NCI-H2171 (cell line): ENCODE results near the gene NARF.

Experiments
- DNase-seq: peaks from one replicate; lab custom pipeline; 2025; lab: John Stamatoyannopoulos, UW

The NARF gene

DNA sequence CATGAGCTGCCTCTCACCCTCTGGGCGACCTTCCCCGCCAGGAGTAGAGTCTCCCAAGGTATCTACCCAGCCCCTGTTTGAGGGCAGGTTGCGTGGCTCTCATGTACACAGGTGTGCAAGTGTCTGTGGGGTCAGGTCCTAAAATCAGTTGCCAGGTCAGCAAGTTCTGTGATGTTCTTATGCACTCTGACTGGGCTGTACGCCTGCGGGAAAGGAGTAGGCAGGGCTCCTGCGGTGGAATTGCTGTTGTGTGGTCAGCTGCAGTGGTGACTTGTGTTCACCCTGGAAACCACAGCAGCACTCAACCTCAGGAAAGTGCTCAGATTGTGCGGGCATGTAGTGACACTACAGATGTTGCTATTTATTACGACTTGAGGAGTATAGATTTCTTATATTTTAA is 19.4 kb downstream of the NARF start:
- DNase-seq = no peak

DNA sequence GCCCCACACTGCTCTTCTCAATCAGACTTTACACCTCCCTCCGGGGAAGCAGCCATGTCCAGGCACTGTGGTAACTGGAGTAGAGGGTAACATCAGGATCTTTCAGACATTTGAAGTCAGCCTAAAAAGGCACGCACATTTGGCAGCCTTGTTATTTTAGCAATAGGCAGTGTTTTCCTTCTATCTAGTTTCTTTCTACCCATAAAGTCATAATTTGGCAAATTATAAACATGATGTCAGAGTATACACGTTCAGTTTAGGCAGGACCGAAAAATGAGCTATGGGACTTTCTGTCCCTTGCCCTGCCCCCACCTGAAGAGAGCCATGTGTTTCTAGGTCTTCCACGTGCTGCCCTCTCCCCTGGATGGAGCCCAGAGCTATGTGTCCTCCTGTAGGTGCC is 21.1 kb downstream of the NARF start:
- no peak for DNase-seq

DNA sequence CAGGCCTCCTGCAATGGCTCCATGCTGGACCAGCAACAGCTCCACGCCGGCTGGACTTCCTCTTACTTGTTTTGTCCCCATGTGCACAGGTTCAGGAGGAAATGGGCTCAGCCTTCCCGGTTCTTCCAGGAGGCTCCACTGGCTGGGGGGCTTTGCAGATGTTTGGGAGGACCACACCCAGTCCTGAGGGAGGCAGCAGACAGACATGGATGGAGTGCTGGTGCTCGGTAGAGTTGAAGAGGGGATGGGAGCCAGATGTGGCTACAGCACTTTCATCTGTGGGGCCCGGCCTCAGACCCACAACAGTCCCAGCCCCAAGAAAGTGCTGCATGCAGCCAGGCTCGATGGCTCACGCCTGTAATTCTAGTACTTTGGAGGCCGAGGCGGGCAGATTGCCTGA is 21.8 kb downstream of the NARF start:
- no peak for DNase-seq

DNA sequence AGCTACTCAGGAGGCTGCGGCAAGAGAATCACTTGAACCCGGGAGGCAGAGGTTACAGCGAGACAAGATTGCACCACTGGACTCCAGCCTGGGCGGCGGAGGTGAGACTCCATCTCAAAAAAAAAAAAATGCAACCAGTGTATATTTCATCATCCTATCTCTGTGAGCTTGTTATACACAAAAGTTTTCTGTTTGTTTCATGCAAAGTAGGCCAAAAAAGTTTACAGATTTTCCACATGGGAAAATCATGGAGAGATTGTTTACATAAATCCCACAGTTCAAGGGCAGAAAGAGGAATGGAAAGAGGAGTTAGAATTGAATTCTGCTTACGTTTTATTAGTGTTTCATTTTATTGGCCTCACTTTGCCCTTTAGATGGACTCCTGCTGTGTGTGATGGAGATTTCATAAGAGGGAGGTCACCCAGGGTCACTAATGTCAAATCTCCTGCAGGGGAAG is 24.7 kb downstream of the NARF start:
- DNase-seq = no peak

DNA sequence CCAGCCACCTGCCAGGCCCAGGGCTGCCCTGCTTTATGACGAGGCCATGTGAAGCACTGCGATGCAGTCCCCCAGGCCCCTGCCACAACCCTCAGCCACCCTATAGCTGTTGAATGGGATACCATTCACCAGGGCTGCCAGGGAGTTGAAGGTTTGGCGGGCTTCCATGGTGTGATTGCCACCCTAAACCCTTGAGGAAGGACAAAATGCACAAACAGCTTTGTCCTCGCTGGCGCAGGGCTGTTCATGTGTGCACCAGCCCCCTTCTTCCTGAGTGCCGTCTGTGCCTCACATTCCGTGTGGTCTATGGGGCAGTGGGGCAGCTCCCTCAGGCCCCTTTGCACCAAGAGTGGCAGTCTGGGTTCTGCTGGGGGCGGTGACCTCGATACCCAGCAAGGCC is 25.3 kb downstream of the NARF start:
- DNase-seq = no peak

DNA sequence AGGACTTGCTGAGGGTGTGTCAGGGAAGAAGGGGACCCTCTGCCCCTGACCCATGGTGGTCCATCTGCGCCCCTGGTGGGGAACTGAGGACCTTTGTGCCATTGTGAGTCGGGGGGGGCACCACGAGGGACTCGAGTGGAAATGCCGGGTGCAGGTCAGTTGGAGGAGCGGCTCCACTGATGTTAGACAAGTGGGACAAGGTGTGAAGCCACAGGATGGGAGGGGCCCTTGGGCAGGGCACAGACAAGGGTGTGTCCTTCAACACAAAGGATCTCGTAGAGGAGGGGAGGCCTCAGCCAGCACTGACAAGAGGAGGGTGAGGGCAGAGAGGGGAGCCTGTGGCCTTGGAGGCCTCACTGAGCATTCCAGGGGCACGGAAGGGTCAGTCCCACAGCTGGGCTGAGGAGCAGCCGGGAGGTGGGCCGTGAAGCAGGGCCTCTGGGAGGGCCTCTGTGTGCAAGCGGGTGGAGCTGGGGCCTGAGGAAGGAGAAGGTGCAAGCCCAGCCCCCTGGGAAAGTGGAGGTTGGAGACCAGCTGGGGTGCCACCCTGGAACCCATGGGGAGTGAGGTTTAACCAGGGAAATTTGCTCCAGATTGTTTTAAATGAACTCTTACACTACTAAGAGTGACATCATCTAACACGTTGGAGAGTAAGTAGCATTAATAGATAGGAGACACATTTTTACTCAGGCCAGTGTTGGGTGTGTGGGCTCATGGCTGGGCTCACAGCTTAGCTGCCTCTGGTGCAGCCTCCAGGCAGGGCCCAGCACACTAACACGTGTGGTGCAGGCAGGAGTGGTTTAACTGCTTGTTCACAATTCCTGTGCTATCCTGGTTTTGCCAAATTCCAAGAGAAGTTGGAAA is 27.9 kb downstream of the NARF start:
- no peak for DNase-seq

DNA sequence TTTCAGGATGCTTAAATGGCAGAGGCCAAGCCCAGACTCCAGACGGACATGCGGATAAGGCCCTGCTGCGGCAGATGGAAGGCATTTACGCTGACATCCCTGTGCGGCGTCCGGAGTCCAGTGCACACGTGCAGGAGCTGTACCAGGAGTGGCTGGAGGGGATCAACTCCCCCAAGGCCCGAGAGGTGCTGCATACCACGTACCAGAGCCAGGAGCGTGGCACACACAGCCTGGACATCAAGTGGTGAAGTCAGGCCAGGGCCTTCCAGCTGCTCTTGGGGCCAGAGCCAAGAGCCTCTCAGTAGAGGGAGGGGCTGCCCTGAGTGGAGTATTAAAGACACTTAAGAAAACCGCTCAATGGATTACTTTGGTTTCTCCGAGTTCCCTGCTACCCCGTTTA is 29.4 kb downstream of the NARF start:
- no peak for DNase-seq

DNA sequence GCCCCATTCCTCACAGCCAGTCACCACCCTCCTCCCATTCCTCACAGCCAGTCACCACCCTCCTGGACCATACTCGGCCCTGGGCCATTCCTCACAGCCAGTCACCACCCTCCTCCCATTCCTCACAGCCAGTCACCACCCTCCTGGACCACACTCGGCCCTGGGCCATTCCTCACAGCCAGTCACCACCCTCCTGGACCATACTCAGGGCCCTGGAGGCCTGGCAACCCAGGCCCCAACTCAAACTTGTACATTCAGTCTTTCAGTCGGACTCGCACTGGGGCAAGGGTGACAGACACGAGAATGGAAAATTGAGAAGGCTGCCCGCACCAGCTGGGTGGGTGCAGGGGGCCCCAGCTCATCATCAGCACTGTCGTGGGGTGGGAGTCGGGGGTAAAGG is 30.6 kb downstream of the NARF start:
- DNase-seq = no peak

DNA sequence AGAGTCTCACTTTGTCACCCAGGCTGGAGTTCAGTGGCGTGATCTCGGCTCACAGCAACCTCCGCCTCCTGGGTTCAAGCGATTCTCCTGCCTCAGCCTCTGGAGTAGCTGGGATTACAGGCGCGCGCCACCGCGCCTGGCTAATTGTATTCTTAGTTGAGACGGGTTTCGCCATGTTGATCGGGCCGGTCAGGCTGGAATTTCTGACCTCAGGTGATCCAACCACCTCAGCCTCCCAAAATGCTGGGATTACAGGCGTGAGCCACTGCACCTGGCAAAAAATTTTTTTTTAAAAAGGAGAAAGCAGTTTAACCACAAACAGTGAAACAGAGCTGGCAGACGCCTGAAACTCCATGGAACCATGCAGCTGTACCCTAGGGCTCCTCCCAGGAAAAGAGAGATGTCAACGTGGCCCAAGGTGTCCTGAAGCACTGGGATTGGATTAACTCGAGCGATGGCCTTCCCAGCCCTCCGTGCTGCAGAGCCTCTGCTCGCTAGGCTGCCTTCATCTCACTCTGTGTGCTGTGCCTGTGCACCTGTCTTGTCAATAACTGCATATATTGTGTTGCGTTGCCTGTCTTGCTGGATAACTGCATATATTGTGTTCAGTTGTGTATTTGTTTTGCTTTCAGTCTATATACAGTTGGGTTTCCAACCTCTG is 31.4 kb downstream of the NARF start:
- DNase-seq = no peak

DNA sequence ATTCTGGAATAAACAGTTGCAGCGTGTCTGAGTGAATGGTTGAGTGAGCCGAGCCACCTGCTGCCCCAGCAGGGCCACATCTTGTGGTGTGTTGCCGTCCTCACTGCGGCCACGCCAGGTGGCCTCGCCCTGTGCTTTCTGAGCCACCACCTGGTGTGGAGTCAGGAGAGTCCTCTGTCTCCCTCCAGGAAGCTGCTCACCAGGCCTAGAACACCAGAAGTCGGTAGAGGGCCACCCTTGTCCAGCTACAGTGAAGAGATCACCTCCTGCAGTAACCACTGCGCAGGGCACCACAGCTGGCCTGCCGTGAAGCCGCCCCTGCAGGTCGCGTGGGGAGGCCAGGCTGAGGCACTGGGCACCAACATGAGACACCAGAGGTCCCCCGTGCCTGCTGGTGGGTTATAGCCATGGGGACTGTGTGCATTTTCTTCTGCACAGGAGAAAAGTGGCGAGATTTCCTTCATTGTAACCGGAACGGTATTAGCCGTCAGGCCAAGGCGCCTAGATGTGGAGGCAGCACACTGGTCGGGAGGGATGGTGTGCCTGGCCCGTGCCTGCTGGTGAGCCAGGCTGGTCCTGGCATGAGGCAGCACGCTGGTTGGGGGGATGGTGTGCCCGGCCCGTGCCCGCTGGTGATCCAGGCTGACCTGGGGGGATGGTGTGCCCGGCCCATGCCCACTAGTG is 32.1 kb downstream of the NARF start:
- peak; percentile 23 for DNase-seq

DNA sequence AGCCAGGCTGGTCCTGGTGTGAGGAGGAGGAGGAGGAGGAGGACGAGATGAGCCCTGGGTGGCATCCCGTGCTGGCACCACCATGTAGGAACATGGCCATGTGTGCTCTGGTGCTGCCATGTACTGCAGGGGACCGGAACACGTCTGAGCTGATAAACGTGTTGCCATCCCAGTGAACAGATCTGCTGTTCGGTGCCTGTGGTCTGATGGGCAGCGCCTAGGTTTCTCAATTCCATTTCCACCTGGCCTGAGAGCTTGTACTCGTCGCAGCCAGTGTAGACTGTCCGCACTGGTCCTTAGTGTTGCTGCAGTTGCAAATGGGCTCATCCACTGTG is 32.6 kb downstream of the NARF start:
- no peak for DNase-seq

DNA sequence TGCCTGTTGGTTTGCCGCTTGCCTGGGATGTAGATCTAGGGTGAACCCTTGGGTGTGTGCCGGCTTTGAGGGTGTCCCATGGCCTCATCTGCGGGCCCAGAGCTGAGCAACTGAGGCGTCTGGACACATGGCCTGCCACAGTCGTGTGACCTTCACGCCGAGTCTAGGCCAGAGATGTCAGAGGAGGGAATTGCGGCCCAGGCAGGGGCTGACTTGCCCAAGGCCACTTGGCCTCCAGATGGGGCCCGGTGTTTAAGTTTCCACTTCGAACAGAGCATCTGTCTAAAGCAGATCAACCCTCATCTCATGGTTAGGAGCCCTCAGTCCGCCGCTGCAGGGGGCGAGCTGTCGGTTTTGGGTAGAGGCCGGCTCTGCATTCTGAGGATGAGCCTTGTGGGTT is 33.0 kb downstream of the NARF start:
- no peak for DNase-seq

DNA sequence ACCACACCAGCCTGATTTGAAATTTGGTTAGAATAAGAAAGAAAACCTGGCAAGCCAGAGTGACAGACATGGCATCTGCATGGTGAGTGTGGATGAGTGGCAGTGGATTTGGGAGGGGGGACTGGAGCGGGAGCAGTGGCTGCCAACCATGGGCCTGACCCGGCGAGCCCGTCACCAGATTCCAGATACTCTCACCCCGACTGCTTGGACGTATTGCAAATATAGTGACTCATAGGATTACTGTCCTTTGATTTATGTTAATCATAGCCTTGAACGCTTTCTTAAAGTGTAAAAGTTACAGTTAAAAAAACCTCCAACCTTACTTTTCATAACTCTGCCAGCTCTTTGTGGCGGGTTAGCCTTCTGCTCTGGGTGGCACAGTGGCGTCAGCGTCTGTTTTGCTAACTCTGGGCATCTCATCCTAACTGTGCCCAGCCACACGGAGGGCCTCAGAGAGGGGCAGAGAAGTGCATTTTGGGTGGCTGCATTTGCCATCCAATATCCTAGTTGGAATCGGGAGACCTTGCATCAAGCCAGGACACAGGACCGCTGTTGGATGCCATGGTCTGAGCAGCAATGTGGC is 34.2 kb downstream of the NARF start:
- no peak for DNase-seq

DNA sequence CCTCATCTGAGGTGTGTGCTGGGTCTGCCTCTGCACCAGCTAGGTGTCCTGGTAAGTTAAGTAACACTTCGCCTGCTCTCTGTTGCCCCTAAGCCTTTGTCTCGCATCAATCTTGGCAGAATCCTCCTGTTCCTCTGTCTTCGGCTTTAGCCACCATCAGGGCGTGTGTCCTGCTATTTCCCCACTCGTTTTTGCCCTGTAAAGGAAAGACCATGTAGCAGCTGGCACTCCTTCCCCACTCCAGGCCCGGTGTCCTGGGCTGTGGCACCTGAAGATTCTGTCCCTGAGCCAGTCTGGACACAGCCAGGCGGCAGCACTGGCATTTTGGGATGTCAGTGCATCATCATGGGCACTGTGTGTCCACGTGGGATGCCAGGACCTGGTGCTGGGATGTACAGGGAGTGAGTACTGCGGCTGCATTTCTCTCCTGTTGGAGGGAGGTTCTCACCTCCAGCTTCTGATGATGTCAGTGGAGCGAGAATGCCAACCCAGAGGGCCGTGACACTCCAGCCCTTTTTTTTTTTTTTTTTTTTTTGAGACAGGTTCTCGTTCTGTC is 34.8 kb downstream of the NARF start:
- DNase-seq = no peak

DNA sequence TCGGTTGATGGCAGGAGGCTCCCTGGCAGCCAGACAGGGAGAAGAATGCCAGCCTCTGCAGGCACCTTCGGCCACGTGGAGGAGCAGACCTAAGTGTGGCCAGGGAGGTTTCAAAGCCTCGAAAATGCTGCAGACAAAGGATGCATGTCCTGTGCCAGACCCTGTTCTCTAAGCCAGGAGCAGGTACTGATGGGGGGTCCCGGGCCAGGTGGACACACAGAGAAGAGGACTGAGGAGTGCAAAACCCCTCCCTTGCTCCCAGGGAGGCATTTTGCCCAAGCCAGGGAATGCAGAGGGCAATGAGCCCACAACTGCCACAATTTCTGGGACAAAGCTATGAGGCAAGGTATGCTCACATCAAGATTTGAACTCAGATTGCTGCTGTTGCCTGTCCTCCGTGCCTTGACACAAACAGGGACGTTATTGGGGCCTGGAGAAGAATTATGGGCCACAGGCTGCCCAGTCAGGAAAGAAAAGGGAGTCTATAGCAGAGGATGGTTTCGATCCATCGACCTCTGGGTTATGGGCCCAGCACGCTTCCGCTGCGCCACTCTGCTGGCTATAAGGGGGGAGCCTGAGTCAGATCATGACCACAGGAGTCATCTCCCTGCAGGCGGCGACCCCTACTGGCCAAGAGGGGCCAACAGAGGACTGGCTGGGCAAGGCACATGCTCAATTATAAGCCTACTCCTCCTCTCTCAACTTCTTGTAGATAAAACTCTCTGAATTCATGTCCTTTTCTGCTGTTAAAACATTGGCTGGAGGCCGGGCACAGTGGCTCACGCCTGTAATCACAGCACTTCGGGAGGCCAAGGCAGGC is 35.9 kb downstream of the NARF start:
- peak; percentile 50 for DNase-seq

DNA sequence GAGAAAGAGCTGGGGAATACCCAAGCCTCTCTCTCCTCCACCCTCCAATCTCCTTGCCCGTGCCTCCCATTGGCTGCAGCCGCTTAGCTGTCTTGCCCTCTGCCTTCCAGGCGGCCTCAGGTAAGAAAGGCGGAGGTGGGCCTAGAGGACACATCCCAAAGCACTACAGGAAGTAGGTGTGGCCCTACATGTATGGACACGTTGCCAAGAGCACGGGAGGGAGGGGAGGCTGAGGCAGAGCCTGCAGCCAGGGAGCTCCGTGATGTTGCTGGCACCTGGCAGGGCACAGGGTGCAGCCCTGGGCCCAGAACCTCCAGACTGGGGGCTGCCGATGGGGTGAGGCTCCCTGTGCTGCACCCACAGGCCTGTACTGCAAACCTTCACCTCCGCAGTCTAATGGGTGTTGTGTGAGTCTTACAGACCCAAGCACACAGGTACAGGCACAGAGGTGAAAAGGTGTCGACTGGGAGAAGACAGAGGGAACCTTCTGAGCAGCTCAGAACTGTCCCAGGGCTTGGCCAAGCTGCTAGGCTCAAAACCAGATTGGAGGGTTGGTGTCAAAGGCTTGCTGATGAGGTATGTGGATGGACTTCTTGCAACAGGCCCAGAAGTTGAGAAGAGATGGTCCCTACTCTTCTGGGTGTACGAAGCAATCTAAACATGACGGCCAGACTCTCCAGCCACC is 37.4 kb downstream of the NARF start:
- DNase-seq = no peak

DNA sequence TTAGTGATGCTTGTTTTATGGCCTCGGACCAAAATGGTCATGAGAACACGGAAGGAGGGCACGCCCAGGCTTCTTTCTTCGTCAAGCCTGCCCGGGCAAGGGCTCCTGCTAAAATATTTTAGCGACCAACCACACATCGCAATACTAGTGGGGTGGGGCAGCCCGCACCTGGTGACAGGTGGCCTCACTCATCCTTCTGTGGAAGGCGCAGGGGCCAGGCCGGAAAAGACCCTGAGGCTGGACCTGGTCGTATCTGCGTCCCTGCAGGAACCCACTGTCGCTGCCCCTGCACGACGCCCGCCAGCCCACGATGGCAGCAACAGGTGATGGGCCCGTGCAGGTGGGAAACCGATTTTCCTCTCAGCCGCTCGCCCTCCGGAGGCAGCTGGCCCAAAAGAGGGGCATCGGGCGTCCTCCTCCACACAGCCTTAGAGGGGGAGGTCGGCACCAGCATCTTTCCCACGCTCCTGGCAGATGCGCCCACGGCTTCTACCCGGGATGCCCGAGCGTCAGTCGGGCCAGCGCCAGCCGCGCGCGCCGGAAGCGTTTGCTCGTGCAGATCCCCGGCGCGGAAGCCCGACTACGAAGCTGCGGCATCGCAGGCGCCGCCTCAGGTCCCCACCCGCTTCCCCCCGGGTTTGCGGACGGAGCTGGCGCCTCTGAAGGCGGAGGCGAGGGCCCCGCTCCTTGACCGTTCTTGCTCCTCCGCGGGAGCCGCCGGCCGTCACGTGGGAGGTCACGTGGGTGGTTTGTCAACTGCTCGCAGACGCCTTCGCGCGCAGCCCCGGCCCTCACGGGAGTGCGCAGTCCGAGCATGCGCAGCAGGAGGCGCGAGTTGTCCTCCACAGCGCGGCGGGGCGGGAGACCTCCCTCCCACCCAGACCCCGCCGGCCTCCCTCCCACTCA is 38.2 kb downstream of the NARF start:
- DNase-seq = peak; percentile 93

DNA sequence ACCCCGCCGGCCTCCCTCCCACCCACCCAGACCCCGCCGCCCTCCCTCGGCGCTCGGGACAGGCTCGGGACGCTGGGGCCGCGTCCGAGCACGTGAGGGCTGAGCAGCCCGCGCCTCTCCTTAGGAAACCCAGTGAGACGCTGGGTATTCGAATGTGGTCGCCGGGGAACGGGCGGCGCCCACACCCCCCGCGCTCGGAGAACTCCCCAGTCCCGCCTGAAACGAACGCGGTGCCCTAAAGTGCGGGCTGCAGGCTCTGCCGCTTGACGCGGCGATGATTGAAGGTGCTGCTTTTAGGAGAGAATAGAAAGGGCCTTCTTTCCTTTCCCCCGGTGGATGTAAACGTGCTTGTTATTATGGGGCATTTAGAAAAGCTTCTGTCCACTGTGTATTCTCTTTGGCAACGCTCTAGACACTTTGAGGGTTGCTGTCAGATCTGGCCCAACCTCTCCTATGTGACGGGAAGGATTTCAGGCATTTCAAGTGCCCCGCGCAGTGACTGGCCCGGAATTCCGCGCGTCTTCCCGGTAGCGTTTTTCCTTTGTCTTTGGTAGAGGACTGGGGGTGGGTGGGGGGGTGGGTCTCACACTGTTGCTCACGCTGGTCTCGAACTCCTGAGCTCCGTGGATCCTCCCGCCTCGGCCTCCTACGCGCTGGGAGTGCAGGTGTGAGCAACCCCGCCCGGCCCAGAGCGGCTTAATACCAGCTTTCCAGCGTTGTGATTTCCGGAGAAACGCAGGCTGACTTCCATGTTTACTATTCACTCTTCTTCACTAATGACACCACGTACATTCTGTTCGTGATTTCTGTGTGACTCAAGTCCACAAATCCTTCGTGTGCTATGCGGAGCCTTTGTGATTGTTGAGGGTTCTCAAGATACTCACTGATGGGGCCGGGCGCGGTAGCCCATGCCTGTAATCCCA is 39.2 kb downstream of the NARF start:
- DNase-seq = no peak

DNA sequence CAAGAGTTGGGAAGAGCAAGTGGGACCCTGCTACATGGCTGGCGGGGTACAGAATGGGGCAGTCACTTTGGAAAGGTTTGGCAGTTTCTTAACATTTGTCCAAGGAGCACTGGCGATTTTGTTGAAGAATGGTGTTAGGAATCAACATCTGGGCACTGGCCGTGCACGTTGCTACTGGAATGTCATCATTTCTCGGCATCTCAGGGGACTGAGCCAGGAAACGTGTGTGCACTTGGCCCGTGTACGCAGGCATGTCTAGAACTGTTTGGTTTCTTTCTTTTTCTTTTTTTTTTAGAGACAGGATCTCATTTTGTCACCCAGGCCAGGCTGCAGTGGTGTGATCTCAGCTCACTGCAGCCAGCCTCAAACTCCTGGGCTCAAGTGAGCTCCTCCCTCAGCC is 43.7 kb downstream of the NARF start:
- no peak for DNase-seq
